Measurements from ENCODE around the gene FNDC5.

GRCh38 chr1:32896451-32896850, 25.7 kb upstream of the FNDC5 start:
- TF ChIP-seq CTCF (IDR thresholded peaks at IDR 0.05; ENCODE audit: poor library complexity) = no peak
- TF ChIP-seq EZH2 (IDR thresholded peaks at IDR 0.05; ENCODE audit: borderline replicate concordance) = no peak
- TF ChIP-seq EZH2phosphoT487 (IDR thresholded peaks at IDR 0.05; ENCODE audit: low read depth, severe bottlenecking, unreplicated experiment) = no peak
